Right kidney (tissue), 1 donor: ENCODE measurements around the gene ZNF598.

ENCODE experiments used
- DNase-seq: peaks from one replicate; pipeline ENCODE4 v3.0.0-alpha.2; 2016

The ZNF598 gene

GRCh38 chr16:1991135-1991551 lies 18.5 kb downstream of the ZNF598 start:
- DNase-seq = peak; percentile 48

- peak; percentile 56 for DNase-seq
These were observed 19.1 kb downstream of the ZNF598 start for GRCh38 chr16:1990351-1991134.

GRCh38 chr16:1990101-1990350 lies 19.6 kb downstream of the ZNF598 start:
- DNase-seq = no peak

GRCh38 chr16:1989209-1990100 lies 20.2 kb downstream of the ZNF598 start, which contains the start of gene SYNGR3:
Gene SYNGR3, plus strand, starts transcription at chr16:1989970. Its CDS starts 133 bp downstream, at chr16:1990103.
- DNase-seq = no peak

- DNase-seq = no peak
These were observed 22.4 kb downstream of the ZNF598 start for GRCh38 chr16:1987198-1987597.

DNA sequence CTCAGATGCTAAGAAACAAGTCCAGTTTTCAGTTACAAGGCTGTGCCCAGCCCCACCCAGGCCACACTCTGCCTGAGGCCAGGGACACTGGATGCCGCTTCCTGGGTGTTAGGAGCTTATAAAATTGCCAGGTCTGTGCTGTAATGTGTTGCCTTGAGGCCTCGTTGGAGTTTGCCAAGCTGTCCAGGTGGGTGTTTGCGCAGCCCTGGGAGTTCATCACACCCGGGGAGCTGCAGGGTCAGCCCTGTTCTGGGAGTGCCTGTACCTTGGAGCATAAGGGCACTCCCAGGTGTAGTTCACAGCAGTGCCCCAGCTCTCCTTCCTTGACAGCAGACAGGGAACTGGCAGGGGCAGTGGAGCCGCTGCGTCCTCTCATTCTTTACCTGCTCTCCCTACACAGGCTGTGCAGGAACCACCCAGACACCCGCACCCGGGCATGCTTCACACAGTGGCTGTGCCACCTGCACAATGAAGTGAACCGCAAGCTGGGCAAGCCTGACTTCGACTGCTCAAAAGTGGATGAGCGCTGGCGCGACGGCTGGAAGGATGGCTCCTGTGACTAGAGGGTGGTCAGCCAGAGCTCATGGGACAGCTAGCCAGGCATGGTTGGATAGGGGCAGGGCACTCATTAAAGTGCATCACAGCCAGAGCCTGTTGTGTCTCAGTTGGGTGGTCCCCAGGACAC lies 24.0 kb downstream of the ZNF598 start:
- no peak for DNase-seq

DNA sequence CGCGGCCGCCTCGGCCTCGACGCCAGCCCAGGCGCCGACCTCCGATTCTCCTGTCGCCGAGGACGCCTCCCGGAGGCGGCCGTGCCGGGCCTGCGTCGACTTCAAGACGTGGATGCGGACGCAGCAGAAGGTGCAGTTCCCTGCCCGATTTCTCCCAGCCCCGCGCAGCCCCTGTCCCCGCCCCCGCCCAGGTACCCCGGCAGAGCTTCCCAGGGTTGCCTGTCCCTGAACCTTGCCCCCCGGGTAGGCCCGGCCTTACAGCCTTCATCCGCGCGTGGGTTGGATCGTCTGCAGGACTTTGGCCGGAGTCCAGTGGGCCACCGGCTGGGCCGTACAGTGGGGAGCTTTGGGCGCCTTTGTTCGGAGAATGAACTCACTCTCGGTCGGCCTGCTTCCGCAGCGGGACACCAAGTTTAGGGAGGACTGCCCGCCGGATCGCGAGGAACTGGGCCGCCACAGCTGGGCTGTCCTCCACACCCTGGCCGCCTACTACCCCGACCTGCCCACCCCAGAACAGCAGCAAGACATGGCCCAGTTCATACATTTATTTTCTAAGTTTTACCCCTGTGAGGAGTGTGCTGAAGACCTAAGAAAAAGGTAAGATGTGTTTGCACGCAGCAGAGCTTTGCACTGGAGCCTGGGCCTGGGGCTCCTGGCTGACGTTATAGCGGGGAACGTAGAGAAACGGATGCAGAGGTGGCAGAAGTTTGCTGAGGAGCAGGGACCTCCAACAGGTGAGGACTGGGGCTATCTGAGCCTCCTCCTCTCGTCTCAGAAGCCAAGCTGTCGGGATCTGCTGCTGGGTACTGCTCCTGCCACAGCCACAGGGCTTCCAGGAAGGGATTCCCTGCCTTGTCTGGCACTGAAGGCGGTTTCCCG lies 25.0 kb downstream of the ZNF598 start:
- DNase-seq = peak; percentile 54

GRCh38 chr16:1983544-1984346 lies 25.9 kb downstream of the ZNF598 start, which contains the start of gene GFER:
Gene GFER, plus strand, starts transcription at chr16:1984193. Its CDS starts 26 bp downstream, at chr16:1984219.
- peak; percentile 91 for DNase-seq

GRCh38 chr16:1982991-1983543 lies 26.6 kb downstream of the ZNF598 start:
- DNase-seq = no peak

- no peak for DNase-seq
These were observed 27.6 kb downstream of the ZNF598 start for GRCh38 chr16:1982013-1982433.

GRCh38 chr16:1981398-1981836 lies 28.2 kb downstream of the ZNF598 start, which contains the start of gene NOXO1:
Gene NOXO1, minus strand, starts transcription at chr16:1981469. Its CDS starts 290 bp downstream, at chr16:1981179.
- no peak for DNase-seq

- no peak for DNase-seq
These were observed 28.9 kb downstream of the ZNF598 start for GRCh38 chr16:1980770-1981087.

GRCh38 chr16:1980030-1980769 lies 29.4 kb downstream of the ZNF598 start:
- peak; percentile 44 for DNase-seq

DNA sequence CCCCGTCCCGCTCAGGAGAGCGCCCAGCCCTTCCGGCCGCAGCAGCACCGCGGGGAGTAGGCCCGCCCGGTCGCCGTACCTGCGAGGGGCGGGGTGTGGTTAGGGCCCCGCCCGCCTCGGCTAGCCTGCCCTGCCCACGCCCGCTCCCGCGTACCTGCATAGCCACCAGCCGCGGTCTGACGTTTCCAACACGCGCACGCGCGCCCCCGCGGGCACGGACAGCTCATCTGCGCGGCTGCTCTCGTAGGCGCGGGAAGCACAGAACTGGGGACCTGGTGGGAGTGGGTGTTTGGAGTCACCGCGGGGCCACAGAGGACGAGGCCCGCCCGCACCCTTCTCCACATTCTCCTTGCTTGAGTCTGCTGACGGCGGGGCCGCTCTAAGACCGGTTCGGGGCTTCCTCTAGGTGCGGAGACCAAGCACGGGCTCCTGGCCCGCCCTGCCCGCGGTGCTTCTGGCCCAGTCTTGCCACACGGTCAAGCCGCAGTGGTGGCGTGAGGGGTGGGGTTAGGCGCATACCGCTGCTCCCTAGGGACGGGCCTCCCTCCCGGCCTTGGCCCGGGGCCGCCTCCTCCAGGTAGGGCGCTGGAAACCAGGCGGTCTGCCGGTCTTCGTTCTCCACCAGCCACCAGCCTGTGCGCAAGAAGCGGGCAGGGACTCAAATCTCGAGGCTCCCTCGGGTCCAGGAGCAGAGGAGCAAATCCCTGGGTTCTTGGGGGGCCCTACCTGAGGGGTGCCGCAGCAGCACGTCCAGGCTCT lies 30.2 kb downstream of the ZNF598 start:
- peak; percentile 53 for DNase-seq

DNA sequence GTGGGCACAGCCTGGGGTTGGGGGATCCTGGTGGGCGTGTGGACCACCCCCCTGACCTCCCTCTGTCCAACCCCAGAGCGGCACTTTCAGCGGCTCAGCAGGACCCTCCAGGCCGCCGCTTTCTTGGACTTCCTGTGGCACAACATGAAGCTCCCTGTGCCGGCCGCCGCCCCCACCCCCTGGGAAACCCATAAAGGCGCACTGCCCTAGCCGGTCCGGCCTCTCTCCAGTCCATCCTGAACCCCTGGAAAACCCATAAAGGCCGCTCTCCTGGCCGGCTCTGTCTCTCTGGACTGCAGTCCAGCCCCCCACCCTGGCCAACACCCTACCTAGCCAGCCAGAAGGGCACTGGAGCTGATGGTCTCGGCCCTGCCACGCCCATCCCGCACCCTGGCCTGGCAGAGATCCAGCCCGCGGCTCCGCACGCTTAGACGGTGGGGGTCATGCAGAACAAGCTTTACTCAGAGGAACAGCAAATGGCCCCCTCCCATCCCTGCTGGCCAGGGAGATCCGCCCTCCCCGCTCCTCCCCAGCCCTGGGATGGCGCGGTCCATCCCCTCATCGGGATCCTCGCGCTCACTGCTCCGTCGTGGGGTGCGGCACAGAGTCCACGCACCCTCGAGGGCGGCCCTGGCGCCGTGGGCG lies 31.0 kb downstream of the ZNF598 start:
- no peak for DNase-seq

GRCh38 chr16:1977875-1978268 lies 31.7 kb downstream of the ZNF598 start:
- no peak for DNase-seq

DNA sequence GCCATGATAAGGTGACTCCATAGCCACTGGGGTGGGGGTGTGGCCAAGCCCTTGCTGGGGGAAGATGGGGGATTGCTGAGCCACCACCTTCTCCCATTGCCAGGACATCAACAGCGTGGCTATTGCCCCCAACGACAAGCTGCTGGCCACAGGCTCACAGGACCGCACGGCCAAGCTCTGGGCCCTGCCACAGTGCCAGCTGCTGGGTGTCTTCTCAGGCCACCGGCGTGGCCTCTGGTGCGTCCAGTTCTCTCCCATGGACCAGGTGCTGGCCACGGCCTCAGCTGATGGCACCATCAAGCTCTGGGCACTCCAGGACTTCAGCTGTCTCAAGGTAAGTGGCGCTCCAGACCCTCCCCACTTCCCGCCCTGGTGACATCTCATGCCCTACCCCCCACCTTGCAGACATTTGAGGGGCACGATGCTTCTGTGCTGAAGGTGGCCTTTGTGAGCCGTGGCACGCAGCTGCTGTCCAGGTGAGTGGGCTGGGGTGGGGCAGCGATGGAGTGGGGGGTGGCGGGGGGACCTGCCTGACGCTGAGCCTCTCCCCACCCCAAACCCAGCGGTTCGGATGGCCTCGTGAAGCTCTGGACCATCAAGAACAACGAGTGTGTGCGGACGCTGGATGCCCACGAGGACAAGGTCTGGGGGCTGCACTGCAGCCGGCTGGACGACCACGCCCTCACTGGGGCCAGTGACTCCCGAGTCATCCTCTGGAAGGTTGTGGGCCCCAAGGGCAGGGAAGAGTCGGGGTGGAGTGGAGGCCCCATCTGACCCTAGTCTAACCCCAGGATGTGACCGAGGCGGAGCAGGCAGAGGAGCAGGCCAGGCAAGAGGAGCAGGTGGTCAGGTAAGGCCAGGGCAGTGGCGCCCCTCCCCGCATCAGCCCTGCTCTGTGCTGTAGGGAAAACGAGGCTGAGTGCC lies 32.4 kb downstream of the ZNF598 start:
- no peak for DNase-seq

GRCh38 chr16:1976216-1976520 lies 33.5 kb downstream of the ZNF598 start:
- no peak for DNase-seq
